GM19043 (cell line): ENCODE data around the gene ZSCAN10.
A peak's percentile ranks its signal among the peaks of the same experiment; 100 is the strongest.

Experiments
- ATAC-seq: cut with Tn5 transposase; IDR thresholded peaks from one replicate; pipeline ENCODE4 v1.9.1; 2021; ENCODE audit warnings: low read depth; ENCODE audit not compliant: unreplicated experiment

The ZSCAN10 gene

GRCh38 chr16:3112058-3112880 lies 13.2 kb upstream of the ZSCAN10 start, which contains the start of gene ZNF205:
TSS of gene ZNF205 (plus strand) at chr16:3112586. CDS start at chr16:3113431, 845 bp downstream.
- no peak for ATAC-seq

- peak; percentile 78 for ATAC-seq
Observed at GRCh38 chr16:3106205-3106928, 7.3 kb upstream of the ZSCAN10 start.

- ATAC-seq, result no peak
Observed at GRCh38 chr16:3101841-3102470, 2.9 kb upstream of the ZSCAN10 start.

GRCh38 chr16:3101018-3101840 lies 2.1 kb upstream of the ZSCAN10 start:
- ATAC-seq, result no peak

- ATAC-seq, result no peak
Observed at GRCh38 chr16:3099732-3100499, 822 bp upstream of the ZSCAN10 start.

- no peak for ATAC-seq
Observed at GRCh38 chr16:3099395-3099731, 269 bp upstream of the ZSCAN10 start.

- no peak for ATAC-seq
Observed at GRCh38 chr16:3097266-3097665, 1.8 kb downstream of the ZSCAN10 start.

GRCh38 chr16:3096362-3096761 lies 2.7 kb downstream of the ZSCAN10 start:
- no peak for ATAC-seq

GRCh38 chr16:3095869-3096268 lies 3.2 kb downstream of the ZSCAN10 start:
- ATAC-seq, result peak; percentile 82

- no peak for ATAC-seq
Observed at GRCh38 chr16:3094289-3095027, 4.6 kb downstream of the ZSCAN10 start.

- ATAC-seq, result no peak
Observed at GRCh38 chr16:3092501-3092941, 6.6 kb downstream of the ZSCAN10 start.

GRCh38 chr16:3091551-3091950 lies 7.5 kb downstream of the ZSCAN10 start:
- no peak for ATAC-seq

- ATAC-seq, result no peak
Observed at GRCh38 chr16:3089717-3090592, 9.1 kb downstream of the ZSCAN10 start.

GRCh38 chr16:3088925-3089716 lies 10.0 kb downstream of the ZSCAN10 start:
- no peak for ATAC-seq

- ATAC-seq, result no peak
Observed at GRCh38 chr16:3088450-3088849, 10.6 kb downstream of the ZSCAN10 start.

- ATAC-seq, result no peak
Observed at GRCh38 chr16:3087243-3088235, 11.6 kb downstream of the ZSCAN10 start.
